Kidney tubule cell (primary cell): ENCODE results near the gene NHSL2.
A peak's percentile ranks its signal among the peaks of the same experiment; 100 is the strongest.
"Not testable (repeated sequence)": the region's sequence is repeated elsewhere in the genome, so short reads cannot be mapped to it uniquely, and the experiment has no call there.

Experiments
- DNase-seq: peaks from one replicate; pipeline ENCODE4 v3.0.0-alpha.2; 2018; ENCODE audit warnings: low spot score

NHSL2 gene

DNA sequence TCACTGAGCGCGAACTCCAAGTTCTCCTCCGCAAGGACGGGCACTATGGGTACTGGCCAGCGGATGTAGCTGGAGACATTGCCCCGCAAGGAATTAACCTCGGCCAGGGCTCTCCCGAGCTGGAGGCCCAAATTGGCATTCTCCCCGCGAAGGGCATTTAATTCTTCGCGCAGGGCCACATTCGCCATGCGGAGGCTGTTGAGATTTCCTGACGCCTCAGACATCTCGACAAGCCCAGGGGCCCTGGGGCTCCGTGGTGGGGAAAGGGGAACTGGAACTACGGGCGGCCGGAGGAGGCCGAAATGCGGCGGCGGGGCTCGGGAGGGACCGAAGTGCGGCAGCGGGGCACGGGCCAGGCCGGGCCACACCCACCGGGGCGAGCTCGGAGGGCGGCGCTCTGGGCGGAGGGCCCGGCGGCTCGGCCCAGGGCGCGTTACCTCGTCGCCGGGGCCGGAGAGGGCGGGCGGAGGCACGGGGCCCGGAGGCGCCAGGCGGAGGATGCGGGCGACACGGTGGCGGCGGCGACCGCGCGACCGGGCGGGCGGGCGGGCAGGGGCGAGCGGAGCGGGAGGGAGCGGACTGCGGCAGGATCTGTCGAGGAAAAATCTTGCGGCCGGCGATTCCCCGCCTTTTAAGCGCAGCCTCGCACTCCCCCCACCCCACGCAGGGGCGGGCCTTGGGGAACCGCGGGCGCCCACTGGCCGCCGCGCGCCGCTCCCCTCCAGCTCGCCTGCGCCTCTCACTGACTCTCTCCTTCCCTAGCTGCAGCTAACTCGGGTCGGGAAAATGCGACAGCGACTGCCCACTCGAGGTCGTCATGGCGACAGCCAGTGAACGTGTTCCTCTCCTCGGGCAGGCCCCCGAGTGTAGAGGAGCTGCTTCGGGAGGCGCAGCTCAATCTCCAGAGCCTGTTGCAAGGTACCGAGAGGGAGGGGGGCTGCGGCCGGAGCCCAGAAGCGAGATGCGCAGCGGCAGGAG lies 221.0 kb downstream of the NHSL2 start, which contains the start of gene RTL5:
Gene RTL5, minus strand, starts transcription at position 599 of the 978 bp plus-strand sequence.
- peak; percentile 72 for DNase-seq

DNA sequence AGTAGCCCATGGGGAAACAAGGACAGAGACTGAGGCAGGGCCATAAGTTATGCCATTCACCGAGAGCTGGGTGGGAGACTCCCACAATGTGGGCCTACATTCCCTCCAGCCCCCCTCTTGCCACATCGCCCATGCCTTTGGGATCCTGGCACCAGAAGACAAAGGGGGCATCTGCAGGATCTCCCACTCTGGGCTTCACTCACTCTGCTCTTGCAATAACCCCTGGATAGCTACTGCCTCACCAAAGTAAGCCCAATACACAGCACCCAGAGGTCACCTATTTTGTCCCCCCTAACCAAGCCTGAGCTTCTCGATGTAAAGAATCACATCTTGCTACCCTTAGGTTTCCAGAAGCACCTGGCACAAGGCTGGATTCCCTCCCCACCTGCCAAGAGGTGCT lies 221.8 kb downstream of the NHSL2 start:
- no peak for DNase-seq

DNA sequence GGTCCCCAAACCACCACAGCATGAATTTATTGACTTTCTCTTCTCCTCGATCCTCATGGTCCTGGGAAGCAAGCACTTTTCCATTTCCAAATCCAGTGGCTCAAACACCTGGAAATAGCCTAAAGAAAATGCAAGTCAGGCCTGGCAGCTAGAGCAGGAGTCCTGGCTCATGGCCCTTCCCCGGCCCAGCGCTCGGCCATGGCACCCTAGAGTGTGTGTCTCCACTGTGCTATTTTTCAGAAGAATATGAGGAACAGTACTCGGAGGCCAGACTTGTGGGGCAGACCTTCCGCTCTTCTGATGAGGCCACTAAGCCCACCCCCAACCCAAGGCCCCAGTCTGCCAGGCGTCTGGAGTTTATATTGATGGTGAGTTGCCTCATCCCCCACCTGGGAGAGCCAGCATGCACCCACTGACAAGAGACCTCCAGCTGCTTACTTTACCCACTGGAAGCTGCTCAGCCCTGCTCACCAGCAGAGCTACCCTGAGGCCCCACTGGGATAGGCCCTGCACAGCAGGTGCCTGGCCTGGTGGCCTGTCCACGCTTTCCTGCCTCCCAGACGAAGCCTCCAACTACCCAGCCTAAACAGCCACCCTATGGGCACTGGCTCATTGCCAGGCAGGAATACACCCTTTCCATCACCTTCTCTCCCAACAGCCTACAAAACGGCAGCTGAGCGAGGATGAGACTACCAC lies 223.4 kb downstream of the NHSL2 start:
- DNase-seq: no peak

DNA sequence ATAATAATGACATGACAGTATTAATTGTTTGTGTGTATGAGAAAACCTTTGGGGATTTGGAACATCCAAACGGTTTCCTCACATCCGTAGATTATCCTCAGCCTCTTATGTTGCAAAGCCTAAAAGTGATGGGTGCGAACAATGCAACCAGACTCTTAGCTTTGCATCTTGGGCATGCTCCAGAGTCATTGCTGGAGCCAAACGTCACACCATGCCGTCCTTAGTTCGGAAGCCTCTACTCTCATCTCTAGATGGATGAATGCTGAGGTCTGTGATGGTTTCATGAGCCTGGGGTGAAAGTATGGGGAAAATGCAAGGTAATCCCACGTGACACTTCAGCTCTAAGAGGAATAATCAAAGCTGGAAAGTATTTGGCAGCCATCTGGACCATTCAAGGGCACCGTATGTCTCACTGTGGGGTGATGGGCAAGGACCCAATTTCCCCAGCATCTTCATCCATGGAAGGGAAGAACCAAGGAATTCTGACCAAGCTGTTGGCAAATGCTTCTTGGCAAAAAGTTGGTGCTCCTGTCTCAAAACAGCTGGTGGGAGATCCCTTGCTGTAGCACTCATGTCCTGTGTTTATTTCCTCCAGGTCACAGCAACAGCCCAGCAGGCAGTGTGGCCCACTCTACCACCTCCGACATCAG lies 227.3 kb downstream of the NHSL2 start:
- DNase-seq: no peak

DNA sequence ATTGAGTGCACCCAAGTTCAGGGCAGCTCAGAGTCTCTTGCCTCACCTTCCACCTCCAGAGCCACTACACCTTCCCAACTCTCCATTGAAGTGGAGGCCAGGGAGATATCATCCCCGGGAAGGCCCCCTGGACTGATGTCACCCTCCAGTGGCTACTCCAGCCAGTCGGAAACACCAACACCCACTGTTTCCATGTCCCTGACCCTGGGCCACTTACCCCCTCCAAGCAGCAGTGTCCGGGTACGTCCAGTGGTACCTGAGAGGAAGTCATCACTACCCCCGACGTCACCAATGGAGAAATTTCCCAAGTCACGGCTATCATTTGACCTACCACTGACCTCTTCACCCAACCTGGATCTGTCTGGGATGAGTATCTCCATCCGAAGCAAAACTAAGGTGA lies 228.9 kb downstream of the NHSL2 start:
- DNase-seq: no peak

DNA sequence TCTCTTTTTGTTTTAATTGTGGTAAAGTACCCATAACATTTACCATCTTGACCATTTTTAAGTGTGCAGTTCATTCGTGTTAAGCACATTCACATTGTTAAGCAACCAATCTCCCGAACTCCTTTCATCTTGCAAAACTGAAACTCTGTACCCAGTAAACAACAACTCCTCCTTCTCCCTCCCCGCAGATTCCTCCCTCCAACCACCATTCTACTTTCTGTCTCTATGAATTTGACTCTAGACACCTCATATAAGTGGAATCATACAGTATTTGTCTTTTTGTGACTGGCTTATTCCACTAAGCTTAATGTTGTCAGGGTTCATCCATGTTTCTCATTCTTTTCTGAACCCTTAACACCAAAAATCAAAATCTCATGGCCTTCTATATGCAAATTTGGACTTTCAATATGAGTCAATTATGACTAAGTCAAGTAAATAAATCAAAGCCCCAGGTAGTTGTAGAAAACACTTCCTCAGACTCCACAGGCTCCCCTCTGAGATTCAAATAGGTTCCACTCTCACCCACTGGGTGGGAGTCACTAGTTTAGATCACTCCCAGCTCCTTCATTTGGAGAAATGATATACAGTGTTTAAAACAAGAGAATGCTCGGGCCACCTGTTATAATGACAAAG lies 230.8 kb downstream of the NHSL2 start:
- DNase-seq: no peak

DNA sequence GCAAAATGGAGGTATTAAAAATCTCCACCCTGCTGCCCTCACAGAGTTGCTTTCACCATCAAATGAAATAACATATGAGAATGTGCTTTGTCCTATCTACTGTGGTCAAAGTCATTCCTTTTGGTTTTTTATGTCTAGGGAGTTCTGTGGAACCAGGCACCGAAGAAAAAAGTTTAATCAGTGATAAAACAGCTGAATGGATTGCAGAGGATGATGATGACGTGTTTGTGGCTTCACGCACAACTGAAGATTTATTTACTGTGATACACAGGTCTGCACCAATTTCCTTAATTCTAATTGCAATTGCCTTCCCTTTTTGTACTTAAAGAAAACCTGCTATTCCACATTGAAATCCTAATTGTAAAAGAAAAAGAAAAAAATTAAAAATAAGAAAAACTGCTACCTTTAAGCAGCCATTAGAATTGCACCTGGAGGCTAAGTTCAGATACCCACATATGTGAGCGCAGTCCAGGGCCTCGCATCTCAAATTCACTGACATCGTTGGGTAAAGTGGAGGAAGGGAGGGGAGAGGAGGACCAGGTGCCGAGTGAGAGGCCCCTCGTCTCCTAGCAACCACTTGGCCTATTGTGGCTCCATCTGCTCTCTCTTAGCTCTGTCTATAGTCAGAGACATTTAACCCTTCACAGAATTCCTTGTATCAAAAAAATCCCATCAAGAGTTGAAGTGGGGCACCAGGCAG lies 231.6 kb downstream of the NHSL2 start:
- no peak for DNase-seq

DNA sequence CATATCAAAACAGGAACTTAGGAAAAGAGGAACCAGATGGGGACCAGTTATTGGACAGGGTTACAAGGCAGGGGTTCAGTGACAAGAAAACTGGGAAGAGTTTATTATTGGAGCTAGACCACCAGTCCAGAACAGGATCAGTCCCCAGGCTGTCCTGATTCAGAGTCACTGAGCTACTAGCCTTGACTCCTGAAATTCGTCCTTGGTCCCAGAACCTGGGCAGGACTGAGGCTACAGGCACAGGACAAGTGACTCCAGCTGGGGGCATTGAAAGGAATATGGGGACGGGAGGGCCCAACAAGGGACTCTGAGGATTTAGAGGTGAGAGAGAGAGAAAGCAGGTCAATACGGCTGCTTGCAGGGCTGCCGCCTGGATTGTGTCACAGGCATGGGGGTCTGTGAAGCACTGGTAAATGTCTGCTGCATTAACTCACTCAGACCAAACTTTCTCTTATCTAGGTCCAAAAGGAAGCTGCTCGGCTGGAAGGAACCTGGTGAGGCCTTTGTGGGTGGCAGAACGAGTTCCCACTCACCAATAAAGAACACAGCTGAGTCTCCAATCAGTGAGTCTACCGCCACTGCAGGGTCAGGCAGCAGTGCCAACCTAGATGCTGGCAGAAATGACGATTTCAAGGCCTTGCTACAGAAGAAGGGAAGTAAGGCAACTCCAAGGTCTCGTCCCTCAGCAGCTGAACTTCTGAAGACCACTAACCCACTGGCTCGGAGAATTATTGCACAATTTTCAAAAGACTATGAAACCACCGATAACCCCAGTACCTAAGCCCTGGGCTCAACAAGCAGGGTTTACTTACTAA lies 232.4 kb downstream of the NHSL2 start:
- DNase-seq: no peak

DNA sequence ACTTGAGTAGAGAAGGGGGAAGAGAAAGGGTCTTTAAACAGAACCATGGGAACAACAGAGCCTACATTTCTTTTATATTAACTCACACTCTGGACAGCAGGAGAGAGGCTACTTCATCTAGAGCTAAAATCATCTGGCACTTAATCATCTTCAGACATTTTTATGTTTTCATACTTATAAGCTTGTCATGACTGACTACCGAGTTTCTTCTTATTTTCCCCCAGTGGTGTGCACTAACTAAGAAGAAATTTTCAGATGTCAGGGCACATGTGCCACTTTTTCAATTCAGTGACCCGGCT lies 232.9 kb downstream of the NHSL2 start:
- no peak for DNase-seq

DNA sequence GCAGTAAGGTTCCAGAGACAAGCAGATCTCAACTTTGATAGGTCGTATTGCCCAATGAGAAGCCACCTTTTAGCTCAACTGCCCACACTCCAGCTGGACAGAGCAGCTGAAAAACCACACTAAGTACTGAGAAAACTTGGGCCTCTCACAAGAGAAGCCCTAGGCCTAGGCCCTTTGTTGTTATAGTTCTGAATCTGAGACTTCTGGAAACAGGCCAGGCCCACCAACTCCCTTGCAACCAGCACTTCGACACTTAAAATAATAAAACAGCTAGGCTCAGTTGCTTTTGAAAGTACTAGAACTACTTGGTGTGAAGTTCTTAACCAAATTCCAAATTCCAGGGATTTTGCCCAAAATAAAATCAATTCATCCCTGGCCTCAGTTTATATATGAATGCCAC lies 234.5 kb downstream of the NHSL2 start:
- no peak for DNase-seq

DNA sequence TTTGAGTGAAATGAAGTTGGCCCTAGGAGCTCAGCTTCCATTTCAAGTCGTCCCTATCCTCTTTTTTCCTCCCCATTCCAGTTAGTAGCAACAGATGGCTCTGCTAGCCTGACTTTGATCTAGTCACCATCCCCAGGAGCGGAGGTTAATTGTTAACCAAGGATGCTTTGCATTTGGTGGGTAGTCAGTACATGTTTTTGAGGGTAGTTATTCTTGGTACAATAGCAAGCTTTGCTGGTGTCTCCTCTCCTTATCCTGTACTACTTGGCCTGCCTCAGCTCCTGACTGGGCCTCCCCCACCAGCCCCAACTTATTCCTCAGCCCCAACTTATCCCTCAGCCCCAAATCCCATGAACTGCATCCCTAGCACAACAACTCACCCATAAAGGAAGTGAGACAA lies 235.9 kb downstream of the NHSL2 start:
- DNase-seq: no peak

DNA sequence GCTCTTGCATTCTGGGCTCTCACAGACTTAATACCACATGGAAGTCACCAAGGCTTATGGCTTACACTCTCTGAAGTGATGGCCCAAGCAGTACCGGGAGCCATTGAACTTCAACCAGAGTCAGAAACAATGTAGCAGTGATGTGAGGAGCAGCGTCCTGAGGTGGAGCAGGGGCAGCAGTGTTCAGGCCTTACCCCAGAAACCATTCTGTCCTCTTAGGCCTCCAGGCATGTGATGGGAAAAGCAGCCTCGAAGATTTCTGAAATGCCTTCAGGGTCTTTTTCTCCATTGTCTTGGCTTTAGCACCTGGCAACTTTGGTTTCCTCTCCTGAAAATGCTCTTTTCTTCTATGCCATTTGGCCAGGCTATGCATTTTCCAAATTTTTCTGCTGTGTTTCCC lies 248.1 kb downstream of the NHSL2 start:
- DNase-seq: no peak

DNA sequence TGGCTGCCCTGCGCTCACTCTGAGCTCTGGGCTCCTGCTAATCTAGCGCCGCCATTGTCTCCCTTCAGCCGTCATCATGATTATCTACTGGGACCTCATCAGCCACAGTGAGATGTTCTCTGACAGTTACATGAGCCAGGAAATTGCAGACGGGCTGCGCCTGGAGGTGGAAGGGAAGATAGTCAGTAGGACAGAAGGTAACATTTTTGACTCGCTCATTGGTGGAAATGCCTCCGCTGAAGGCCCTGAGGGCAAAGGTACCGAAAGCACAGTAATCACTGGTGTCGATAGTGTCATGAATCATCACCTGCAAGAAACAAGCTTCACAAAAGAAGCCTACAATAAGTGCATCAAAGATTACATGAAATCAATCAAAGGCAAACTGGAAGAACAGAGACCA lies 249.1 kb downstream of the NHSL2 start:
- no peak for DNase-seq

DNA sequence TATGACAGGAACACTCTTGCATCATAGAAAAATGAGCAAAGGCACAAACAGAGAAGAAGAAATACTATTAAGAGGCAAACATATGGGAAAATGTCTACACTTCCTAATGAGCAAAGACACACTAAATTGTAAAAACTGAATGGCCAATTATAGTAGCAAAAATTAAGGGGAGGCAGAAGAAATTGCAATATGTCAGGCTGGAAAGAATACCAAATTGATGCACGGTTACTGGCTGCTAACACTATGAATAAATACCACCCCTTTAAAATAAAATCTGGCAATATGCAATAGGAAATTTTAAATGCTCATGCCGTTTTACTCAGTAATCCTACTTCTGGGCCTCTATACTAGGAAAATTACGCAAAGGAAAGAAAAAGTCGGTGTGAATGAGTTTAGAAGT lies 254.9 kb downstream of the NHSL2 start:
- DNase-seq: no peak

DNA sequence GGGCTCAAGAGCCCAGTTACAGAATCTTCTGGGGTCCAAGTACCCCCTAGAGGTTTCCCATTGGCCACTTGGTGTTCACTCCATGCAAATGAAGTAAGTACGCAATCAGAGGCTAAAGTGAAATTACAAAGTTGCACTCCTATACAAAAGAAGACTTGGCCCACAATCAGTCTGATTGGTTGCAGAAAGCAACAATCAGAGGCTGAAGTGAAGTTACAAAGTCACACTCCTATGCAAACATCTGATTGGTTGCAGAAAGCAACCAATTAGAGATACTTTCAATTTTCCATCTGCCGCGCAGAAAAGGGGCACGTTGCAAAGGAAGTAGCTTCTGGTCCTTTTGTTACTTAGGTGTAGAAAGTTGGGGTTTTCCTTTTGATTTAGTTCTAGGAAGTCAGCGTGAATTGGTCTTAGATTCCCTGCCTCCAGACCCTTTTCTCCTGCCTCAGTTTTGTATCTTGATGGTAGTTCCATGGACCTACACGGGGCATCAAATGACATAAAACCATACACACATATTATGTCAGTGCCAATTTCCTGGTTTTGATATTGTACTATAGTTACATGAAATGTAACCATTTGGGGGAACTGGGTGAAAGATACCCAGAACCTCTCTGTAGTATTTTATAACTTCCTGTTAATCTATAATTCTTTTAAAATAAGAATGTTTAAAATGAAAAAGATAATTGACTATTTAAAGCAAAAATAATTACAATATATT lies 258.5 kb downstream of the NHSL2 start:
- no peak for DNase-seq

DNA sequence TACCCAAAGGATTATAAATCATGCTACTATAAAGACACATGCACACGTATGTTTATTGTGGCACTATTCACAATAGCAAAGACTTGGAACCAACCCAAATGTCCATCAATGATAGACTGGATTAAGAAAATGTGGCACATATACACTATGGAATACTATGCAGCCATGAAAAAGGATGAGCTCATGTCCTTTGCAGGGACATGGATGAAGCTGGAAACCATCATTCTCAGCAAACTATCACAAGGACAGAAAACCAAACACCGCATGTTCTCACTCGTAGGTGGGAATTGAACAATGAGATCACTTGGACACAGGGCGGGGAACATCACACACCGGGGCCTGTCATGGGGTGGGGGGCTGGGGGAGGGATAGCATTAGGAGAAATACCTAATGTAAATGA lies 265.6 kb downstream of the NHSL2 start:
- DNase-seq: not testable (repeated sequence)

DNA sequence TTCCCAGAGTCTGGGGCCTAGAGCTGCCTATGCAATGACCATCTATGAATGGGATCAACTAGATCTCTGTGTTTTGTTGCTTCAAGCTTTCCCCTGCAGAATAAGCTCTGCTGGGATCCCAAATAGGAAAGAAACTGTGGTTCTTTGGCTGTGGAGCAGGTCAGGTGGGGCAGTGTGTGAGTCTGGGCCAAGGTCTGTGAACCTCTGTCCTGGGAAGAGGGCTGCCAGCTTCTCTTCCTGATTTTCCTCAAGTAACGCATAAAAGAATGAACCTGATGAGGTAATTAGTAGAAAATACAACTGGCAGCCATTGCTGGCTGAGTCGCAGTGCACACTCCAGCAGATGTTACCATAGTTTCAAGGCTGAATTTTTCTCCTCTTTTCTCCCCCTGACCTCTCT lies 266.3 kb downstream of the NHSL2 start:
- no peak for DNase-seq

DNA sequence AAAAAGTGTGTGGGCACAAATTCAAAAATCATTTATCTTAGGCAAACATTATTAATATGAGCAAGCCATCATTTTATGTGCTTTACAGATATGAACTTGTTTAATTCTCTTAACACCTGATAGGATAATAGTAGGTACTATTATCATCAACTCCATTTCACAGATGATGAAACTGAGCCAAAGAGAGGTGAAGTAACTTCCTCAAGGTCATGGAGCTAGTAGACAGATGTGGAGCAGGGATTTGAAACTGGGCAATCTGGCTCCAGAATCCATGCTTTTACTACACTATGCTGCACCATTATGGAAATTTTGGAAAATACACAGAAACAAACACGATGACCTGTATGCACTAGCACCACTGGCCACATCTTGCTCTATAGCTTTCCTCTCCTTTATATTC lies 269.9 kb downstream of the NHSL2 start:
- DNase-seq: no peak

DNA sequence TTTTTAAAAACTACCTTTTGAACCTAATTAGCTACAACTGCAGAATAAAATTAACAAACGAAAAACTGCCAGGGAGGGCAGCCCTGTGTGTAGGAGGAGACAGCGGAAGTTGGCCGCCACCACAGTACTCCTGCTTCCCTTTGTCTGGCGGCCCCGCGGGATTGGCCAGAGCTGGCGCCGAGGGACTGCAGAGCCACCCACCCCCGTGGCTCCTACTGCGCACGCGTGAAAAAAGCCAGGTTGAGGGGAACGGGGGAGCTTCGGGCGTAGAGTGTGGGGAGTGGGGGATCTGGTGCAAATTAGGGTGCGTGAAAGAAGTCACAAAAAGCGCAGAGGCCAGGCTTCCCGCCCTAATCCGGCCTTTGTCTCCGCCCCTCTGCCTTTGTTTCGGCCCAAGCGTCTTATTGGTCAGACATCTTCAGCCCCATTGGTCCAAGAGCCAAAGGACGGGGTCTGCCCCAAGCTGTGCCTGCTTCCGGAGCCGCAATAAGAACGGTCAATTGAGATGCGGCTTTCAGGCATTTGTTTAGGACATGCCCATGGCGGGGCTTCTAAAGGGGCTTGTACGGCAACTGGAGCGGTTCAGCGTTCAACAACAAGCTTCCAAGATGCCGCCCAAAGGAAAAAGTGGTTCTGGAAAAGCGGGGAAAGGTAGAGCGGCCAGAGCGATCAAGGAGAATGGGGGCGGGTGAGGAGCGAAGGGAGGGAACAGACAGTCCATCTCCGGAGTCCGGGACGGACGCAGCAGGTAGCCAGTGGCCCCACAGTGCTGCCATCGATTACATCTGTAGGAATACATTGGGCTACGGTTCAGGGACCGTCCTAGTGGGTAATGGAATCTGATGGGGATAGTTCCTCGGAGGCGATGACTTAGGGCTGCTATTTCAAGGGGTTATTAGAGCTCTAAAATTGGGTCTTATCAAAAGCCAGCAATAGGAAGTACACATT lies 270.8 kb downstream of the NHSL2 start, which contains the start of gene PIN4:
Gene PIN4, plus strand, starts transcription at position 580 of the 948 bp plus-strand sequence. Its CDS starts 29 bp downstream, at position 609.
- DNase-seq: peak; percentile 97
